ENCODE data around the gene DDX25. TPM values are rescaled to one million over a fixed set of nuclear protein-coding genes. Genes with fewer than 3 reads are reported as not detected.

DDX25 gene
- total and polyA plus RNA-seq, 2 of the 8 experiments (the other 6 are each of a cell fraction or from before 2014, with no cell fraction given), result 17.6 to 17.9 TPM

DNA sequence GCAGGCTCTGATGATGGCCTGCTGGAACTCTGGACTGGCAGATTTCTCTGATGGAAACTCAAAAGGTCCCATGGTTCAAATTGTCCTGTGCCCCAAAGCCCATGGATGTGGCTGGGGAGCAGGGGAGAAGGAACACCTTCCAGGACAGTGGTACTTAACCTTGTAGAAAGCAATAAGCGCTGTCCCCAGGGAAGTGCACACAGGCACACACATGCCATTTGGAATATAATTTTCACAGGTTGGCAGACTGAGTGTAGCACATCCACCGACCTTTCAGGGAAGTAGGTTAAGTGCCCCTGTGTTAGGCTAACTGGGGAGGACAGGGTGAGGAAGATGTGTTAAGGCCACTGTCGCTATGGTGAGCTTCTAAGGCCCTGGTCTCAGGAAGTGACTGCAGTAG is 17.8 kb downstream of the DDX25 start (continued):
- no peak for TF ChIP-seq CHD7 (IDR thresholded peaks at IDR 0.05; ENCODE audit: insufficient replicate concordance, low read length)
- no peak for TF ChIP-seq POLR2AphosphoS5 (IDR thresholded peaks at IDR 0.05; ENCODE audit: low read depth, low read length)
- TF ChIP-seq, protein P1, sequence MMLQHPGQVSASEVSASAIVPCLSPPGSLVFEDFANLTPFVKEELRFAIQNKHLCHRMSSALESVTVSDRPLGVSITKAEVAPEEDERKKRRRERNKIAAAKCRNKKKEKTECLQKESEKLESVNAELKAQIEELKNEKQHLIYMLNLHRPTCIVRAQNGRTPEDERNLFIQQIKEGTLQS (IDR thresholded peaks at IDR 0.05; ENCODE audit: insufficient read depth, low read depth, low read length), result no peak
- no peak for TF ChIP-seq ASH2L (IDR thresholded peaks at IDR 0.05; ENCODE audit: low read length)
